Hepatocyte (in vitro differentiated cells): ENCODE data around the gene LTO1. TPM values are rescaled to one million over a fixed set of nuclear protein-coding genes. Genes with fewer than 3 reads are reported as not detected.

Experiments
- DNase-seq: peaks from one replicate; pipeline ENCODE4 v3.0.0-alpha.2; 2016; ENCODE audit warnings: low spot score
- H2AFZ ChIP-seq: fragments of 200-600 bp; sonication (generic); 2 replicates; pipeline ENCODE4 v1.6.0; 2016; ENCODE audit warnings: antibody characterized with exemption, mild to moderate bottlenecking
- H3K27ac ChIP-seq: fragments of 200-600 bp; sonication (generic); 2 replicates; pipeline ENCODE4 v1.5.1; 2016; ENCODE audit warnings: mild to moderate bottlenecking
- H3K27me3 ChIP-seq: fragments of 200-600 bp; sonication (generic); 2 replicates; pipeline ENCODE4 v1.6.1; 2016
- H3K36me3 ChIP-seq: fragments of 200-600 bp; sonication (generic); replicated peaks from 2 replicates; pipeline ENCODE4 v1.5.1; 2016; ENCODE audit warnings: low read depth; ENCODE audit not compliant: insufficient read depth
- H3K4me1 ChIP-seq: fragments of 200-600 bp; sonication (generic); 2 replicates; pipeline ENCODE4 v1.5.1; 2016; ENCODE audit warnings: mild to moderate bottlenecking, moderate library complexity; ENCODE audit not compliant: insufficient read depth
- H3K4me2 ChIP-seq: fragments of 200-600 bp; sonication (generic); 2 replicates; pipeline ENCODE4 v1.6.0; 2016
- H3K4me3 ChIP-seq: fragments of 200-600 bp; sonication (generic); 2 replicates; pipeline ENCODE4 v1.5.1; 2016; ENCODE audit warnings: mild to moderate bottlenecking
- H3K79me2 ChIP-seq: fragments of 200-600 bp; sonication (generic); 2 replicates; pipeline ENCODE4 v1.6.0; 2017; ENCODE audit warnings: mild to moderate bottlenecking
- H3K9me2 ChIP-seq: fragments of 200-600 bp; sonication (generic); replicated peaks from 2 replicates; pipeline ENCODE4 v1.6.0; 2017; ENCODE audit warnings: mild to moderate bottlenecking; ENCODE audit not compliant: insufficient read depth
- H3K9me3 ChIP-seq: fragments of 200-600 bp; sonication (generic); 2 replicates; pipeline ENCODE4 v1.5.1; 2016; ENCODE audit warnings: low read depth, mild to moderate bottlenecking
- H4K20me1 ChIP-seq: fragments of 200-600 bp; sonication (generic); 2 replicates; pipeline ENCODE4 v1.6.0; 2016; ENCODE audit warnings: mild to moderate bottlenecking; ENCODE audit not compliant: insufficient read depth, poor library complexity, severe bottlenecking
- CTCF ChIP-seq: fragments of 200-600 bp; sonication (generic); IDR thresholded peaks from 2 replicates; pipeline ENCODE4 v1.5.1; 2016; ENCODE audit warnings: antibody characterized with exemption, mild to moderate bottlenecking; ENCODE audit not compliant: poor library complexity
- EZH2 ChIP-seq: fragments of 200-600 bp; sonication (generic); IDR thresholded peaks from 2 replicates; pipeline ENCODE4 v1.6.1; 2016; ENCODE audit warnings: antibody characterized with exemption, mild to moderate bottlenecking, borderline replicate concordance
- EZH2phosphoT487 ChIP-seq: fragments of 200-600 bp; sonication (generic); IDR thresholded peaks from one replicate; pipeline ENCODE4 v1.6.1; 2018; ENCODE audit warnings: antibody characterized with exemption, mild to moderate bottlenecking, low read depth, moderate library complexity; ENCODE audit not compliant: unreplicated experiment, severe bottlenecking
- WGBS: methylation state at CpG from one replicate; pipeline ENCODE4 v1.1.6; 2016; ENCODE audit warnings: low lambda C conversion rate; ENCODE audit errors: missing lambda C conversion rate; 5-methylcytosine and 5-hydroxymethylcytosine counted together
- polyA plus RNA-seq: library from polyadenylated mRNA; unstranded; fragments of >200 nt; fragmentation: Nextera tagmentation; extraction: Ambion mirVana; gene quantifications from 2 replicates; pipeline ENCODE4 v1.2.1, GENCODE V29; 2016
- total RNA-seq: library from RNA; depleted of rRNA; stranded (reverse); fragments of >200 nt; gene quantifications from 2 replicates; pipeline ENCODE4 v1.2.3, GENCODE V29; 2014

LTO1 gene
- total and polyA plus RNA-seq, 2 experiments from 2014 or later, result 12.6 to 13.4 TPM

DNA sequence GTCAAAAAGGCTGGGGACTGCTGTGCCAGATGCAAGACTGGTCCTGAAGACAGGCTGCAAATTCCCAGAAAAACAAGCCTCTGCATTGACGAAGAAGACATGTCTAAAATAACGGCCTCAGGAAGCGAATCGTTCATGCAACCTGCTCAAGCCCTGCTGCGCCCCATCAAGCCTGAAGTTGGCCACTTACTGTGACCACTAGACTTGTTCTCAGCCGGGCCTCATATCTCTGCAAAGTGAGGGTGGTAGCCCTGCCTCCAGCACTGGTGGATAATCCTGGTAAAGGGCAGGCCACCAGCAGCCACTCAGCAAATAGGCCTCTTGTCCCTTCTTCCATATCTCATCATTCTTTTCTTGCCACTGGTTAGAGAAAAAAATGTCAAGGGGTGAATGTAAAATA lies 11.8 kb downstream of the LTO1 start:
- no peaks in the 10 kb centered on the region for H3K79me2 ChIP-seq
- no peak overlapping the region for H3K4me3 ChIP-seq
- H3K27ac ChIP-seq, result no peak overlapping the region
- peaks cover 10% of the 10 kb centered on the region for H3K4me1 ChIP-seq
- no peak for DNase-seq
- H4K20me1 ChIP-seq, result no peaks in the 10 kb centered on the region
- H3K9me3 ChIP-seq, result no peaks in the 10 kb centered on the region
- no peak overlapping the region for H2AFZ ChIP-seq
- H3K9me2 ChIP-seq, result no peaks in the 10 kb centered on the region
- WGBS, result 92% methylated on average over 6 of the region's 6 CpGs
- no peak overlapping the region for H3K4me2 ChIP-seq
- H3K27me3 ChIP-seq, result no peaks in the 10 kb centered on the region
- TF ChIP-seq EZH2 (no peak), CTCF (no peak), EZH2phosphoT487 (no peak)
- H3K36me3 ChIP-seq, result no peaks in the 10 kb centered on the region

DNA sequence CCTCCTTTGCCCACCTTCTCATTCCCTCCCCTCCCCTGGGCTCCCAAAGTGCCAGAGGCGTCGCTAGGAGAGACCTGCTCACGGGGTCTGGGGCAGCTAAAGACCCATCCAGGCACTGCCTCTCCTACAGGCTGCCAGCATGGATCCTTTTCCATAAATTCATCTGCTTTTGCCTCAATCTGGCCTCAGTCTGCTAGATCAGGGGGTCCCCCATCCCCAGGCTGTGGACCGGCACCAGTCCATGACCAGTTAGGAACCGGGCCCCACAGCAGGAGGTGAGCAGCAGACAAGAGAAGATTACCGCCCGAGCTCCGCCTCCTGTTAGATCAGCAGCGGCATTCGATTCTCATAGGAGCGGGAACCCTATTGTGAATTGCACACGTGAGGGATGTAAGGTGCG lies 12.3 kb downstream of the LTO1 start:
- Histone ChIP-seq H3K4me2 (no peak overlapping the region), H3K4me1 (peaks cover 12% of the 10 kb centered on the region), H3K4me3 (no peak overlapping the region), H3K9me2 (no peaks in the 10 kb centered on the region), H3K9me3 (no peaks in the 10 kb centered on the region), H3K27ac (no peak overlapping the region), H2AFZ (no peak overlapping the region), H3K79me2 (no peaks in the 10 kb centered on the region), H4K20me1 (no peaks in the 10 kb centered on the region), H3K27me3 (no peaks in the 10 kb centered on the region), H3K36me3 (no peaks in the 10 kb centered on the region)
- 90% methylated on average over 13 of the region's 13 CpGs for WGBS
- no peak for DNase-seq
- TF ChIP-seq EZH2phosphoT487 (no peak), CTCF (no peak), EZH2 (no peak)

- H3K27ac ChIP-seq, result no peak overlapping the region
- no peaks in the 10 kb centered on the region for H3K79me2 ChIP-seq
- no peak overlapping the region for H3K4me3 ChIP-seq
- H2AFZ ChIP-seq, result no peak overlapping the region
- H3K27me3 ChIP-seq, result no peaks in the 10 kb centered on the region
- TF ChIP-seq CTCF (no peak), EZH2phosphoT487 (no peak), EZH2 (no peak)
- H3K9me2 ChIP-seq, result no peaks in the 10 kb centered on the region
- H3K9me3 ChIP-seq, result no peaks in the 10 kb centered on the region
- no peak for DNase-seq
- no peak overlapping the region for H3K4me2 ChIP-seq
- H3K36me3 ChIP-seq, result no peaks in the 10 kb centered on the region
- H4K20me1 ChIP-seq, result no peaks in the 10 kb centered on the region
- H3K4me1 ChIP-seq, result peaks cover 11% of the 10 kb centered on the region
- WGBS, result 86% methylated on average over 16 of the region's 16 CpGs
Measured at GRCh38 chr11:69662021-69662698, 13.0 kb downstream of the LTO1 start.
